Colon (tissue), 2 donors: ENCODE measurements around the gene PDCD1LG2.
"Not testable (repeated sequence)": the region's sequence is repeated elsewhere in the genome, so short reads cannot be mapped to it uniquely, and the experiment has no call there.

Source experiments
- FAIRE-seq: peaks from 2 replicates; lab custom pipeline; 2012; peaks lifted over from hg19 to GRCh38; lab: Jason Lieb, UNC
- donor health status: control.
- donor health status: control.

The PDCD1LG2 gene

DNA sequence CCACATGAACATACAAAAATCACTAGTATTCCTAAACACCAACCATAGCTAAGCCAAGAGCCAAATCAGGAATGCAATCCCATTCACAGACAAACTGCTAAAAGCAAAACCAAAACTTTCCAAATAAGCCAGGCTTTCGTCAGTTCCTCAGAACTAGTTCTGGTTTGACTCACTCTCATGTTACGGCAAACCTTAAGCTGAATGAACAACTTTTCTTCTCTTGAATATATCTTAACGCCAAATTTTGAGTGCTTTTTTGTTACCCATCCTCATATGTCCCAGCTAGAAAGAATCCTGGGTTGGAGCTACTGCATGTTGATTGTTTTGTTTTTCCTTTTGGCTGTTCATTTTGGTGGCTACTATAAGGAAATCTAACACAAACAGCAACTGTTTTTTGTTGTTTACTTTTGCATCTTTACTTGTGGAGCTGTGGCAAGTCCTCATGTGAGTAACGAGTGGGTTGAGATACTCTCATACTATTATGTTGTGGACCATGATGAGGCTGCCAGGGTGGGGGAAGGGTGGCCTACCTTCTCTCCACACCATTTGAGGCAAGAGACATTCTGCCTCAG is at the start of gene PDCD1LG2:
TSS of gene PDCD1LG2 (plus strand) at position 172 of the 572 bp plus-strand sequence. CDS start 12,016 bp downstream, outside the sequence.
- no peak for FAIRE-seq

DNA sequence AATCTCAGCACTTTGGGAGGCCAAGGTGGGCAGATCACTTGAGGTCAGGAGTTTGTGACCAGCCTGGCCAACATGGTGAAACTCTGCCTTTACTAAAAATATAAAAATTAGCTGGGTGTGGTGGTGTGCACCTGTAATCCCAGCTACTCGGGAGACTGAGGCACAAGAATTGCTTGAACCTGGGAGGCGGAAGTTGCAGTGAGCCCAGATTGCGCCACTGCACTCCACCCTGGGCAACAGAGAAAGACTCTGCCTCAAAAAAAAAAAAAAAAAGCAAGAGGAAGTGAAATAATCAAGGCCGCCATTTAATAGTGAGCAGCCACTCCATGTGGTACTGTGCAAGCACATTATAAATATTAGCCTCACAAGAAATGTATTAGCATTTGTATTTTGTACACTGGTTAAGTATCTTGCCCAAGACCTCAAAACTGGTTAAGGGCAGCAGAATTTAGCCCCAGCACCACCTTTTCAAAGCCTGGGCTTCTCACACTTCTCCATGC is 45.5 kb upstream of the PDCD1LG2 start:
- not testable (repeated sequence) for FAIRE-seq

DNA sequence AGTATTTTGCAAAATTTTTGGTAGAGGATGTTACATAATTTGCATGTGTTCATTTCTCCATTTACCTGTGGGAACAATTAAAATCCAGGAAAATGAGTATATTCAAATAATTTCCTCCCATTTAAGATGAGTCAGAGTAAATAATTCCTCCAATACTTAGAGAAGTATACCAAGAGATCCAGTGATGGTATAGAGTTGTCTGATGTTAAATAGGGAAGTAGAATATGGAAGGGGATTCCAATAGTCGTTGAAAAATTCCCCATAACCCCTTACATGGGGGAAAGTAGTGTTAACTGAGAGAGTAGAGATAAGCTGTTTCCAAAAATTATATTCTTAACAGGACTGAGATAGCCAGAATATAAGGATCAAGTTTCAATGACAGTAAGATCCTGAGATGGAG is 44.3 kb upstream of the PDCD1LG2 start:
- FAIRE-seq = no peak

DNA sequence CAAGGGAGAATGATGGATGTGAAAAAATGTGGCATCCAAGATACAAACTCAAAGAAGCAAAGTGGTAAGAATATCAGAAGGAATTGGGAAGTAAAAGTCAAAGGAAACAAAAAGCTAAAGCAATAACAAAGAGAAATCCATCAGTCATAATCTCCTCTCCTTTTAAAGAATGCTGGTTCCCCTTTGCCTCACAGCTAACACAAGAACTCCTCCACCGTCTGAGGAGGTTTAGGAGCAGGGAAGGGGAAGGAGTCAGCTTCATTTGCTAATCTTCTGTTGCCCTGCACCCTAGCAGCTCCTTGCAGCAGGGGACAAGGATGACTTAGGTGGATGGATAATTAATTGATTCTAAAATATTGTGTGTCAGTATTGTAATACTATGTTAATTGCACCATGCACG is 43.6 kb upstream of the PDCD1LG2 start:
- no peak for FAIRE-seq

- no peak for FAIRE-seq
Observed at GRCh38 chr9:5468850-5469249, 41.5 kb upstream of the PDCD1LG2 start.

- no peak for FAIRE-seq
Observed at GRCh38 chr9:5470122-5470521, 40.2 kb upstream of the PDCD1LG2 start.

GRCh38 chr9:5470816-5471215 is 39.5 kb upstream of the PDCD1LG2 start:
- no peak for FAIRE-seq

GRCh38 chr9:5475611-5476010 is 34.7 kb upstream of the PDCD1LG2 start:
- FAIRE-seq = not testable (repeated sequence)

DNA sequence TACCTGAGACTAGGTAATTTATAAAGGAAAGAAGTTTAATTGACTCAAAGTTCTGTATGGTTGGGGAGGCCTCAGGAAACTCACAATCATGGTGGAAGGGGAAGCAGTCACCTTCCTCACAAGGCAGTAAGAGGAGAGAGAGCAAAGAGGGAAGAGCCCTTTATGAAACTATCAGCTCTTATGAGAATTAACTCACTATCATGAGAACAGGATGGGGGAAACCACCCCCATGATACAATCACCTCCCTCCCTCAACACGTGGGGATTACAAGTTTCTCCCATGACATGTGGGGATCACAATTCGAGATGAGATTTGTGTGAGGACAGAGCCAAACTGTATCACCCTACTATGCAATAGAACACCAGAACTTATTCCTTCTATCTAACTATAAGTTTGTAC is 32.1 kb upstream of the PDCD1LG2 start:
- FAIRE-seq = no peak

- no peak for FAIRE-seq
Observed at GRCh38 chr9:5479994-5480694, 30.2 kb upstream of the PDCD1LG2 start.

DNA sequence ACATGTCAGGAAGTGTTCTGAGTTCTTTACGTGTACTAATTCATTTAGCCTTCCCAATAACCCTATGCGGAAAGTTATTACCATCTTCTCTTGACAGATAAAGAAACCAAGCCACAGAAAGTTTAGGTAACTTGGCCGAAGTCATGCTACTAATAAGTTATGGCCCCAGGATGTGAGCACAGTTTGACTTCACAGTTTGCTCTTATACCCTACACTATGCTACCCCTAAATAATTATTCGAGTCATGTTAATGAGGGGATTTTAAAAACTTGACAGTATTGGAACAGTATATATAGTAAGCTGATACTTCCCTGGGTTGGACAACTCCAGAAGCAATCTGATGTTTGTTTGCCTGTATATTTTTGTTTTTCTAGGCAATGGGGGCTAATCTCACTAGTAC is 29.4 kb upstream of the PDCD1LG2 start:
- FAIRE-seq = no peak

DNA sequence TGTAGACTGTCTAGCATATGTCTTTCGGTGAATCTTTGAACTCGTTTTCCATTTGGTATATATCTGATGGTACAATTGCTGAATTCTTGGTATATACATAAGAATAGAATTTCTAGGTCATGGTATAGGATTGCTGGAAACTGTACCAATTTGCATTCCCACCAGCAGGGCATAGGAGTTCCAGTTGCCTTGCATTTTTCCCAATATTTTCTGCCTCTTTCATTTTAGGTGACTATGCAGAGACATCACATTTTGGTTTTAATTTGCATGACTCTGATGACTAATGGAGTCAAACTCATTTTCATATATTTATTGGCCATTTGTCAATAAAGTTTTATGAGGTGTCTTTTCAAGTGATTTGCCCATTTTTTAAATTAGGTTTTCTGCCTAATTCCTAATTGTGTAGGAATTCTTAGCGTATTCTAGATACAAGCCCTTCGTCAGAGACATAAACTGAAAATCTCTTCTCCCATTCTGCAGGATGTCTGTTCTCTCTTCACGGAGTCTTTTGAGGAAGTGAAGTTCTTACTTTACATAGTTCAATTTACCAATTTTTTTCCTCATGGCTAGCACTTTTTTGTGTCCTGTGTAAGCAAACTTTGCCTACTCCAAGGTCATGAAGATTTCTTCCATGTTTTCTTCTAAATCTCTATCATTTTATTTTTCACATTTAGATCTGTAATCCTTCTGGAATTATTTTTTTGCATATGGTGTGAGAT is 28.9 kb upstream of the PDCD1LG2 start:
- no peak for FAIRE-seq

- FAIRE-seq = no peak
Observed at GRCh38 chr9:5482194-5482593, 28.1 kb upstream of the PDCD1LG2 start.

GRCh38 chr9:5483306-5483705 is 27.0 kb upstream of the PDCD1LG2 start:
- FAIRE-seq = no peak

- no peak for FAIRE-seq
Observed at GRCh38 chr9:5485378-5486085, 24.8 kb upstream of the PDCD1LG2 start.

DNA sequence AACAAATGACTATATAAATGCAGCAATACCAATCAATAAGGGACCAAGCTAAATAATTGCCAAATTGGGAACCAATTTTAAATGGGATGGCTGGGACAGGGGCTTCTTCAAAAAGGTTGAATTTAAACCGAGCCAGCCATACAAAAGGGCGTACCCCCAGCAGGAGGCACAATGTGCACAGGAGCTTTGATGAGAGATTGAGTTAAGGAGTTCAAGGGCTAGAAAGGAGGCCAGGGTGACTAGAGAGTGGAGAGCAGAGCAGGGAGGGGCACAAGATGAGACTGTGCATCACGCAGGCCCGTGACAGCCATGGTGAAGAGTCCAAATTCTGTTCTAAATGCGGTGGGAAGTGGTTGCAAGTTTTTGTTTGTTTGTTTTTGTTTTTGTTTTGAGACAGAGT is 23.3 kb upstream of the PDCD1LG2 start:
- no peak for FAIRE-seq

DNA sequence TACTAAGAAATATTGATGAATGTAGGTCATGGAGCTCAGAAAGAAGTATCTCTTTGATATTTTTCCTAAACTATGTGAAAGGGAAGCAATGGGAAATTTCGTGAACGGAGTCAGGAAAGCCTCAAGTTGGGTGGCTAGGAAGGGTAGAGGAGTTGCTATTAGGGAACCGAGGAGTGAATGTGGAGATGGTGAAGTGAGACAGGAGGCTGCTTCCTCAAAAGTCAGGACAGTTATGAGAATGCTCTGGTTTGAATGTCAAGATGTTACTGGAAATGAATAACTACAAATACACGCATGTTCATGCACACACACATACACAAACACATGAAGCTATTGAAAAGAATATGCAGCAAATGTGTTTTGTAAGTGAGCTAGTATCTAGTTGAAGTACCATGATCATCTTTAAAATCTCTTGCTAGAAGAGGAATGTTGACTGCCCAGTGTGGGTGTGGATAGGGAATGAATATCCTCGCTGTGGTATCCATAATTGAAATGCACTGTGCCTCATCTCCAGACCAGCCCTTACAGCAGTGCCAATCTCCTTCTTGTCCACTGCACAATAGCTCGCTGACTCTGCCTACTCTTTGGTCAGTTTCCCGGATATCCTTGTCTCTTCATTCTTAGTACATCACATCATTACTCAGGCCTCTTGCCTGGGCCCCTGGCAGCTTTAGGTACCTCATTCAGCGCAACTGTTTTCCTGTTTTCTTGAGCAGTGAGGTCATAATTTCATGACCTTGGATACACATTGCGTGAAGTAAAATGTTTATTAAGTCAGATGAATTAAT is 21.9 kb upstream of the PDCD1LG2 start:
- no peak for FAIRE-seq

- no peak for FAIRE-seq
Observed at GRCh38 chr9:5489630-5490490, 20.5 kb upstream of the PDCD1LG2 start.

- no peak for FAIRE-seq
Observed at GRCh38 chr9:5492965-5493678, 17.2 kb upstream of the PDCD1LG2 start.
